ENCODE results near the gene PRC1. TPM values are rescaled to one million over a fixed set of nuclear protein-coding genes. Genes with fewer than 3 reads are reported as not detected.

The PRC1 gene
- total RNA-seq, 4 donors from 2014 or later, result 11.9 to 86.6 (median 22.8) TPM

DNA sequence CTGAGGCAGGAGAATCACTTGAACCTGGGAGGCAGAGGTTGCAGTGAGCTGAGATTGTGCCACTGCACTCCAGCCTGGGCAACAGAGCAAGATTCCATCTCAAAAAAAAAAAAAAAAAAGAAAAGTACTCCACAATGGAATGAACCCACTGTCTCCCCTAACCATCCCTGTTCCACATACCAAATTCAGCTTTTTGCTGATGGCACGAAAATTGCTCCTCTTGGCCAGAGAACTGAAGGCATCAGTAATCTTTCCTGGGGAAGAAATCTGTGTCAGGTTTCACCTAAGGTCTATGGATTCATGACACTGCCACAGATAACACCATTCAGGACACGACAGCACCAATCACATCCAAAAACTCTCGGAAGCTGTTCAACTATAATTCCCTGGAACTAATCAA is 6.9 kb upstream of the PRC1 start:
- no peak for DNase-seq
- TF ChIP-seq, protein P1, sequence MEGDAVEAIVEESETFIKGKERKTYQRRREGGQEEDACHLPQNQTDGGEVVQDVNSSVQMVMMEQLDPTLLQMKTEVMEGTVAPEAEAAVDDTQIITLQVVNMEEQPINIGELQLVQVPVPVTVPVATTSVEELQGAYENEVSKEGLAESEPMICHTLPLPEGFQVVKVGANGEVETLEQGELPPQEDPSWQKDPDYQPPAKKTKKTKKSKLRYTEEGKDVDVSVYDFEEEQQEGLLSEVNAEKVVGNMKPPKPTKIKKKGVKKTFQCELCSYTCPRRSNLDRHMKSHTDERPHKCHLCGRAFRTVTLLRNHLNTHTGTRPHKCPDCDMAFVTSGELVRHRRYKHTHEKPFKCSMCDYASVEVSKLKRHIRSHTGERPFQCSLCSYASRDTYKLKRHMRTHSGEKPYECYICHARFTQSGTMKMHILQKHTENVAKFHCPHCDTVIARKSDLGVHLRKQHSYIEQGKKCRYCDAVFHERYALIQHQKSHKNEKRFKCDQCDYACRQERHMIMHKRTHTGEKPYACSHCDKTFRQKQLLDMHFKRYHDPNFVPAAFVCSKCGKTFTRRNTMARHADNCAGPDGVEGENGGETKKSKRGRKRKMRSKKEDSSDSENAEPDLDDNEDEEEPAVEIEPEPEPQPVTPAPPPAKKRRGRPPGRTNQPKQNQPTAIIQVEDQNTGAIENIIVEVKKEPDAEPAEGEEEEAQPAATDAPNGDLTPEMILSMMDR (IDR thresholded peaks at IDR 0.05), result no peak
- TF ChIP-seq POLR2A (IDR thresholded peaks at IDR 0.05), result no peak
- H3K36me3 ChIP-seq, result peaks cover 0 to 75% (median 0%) of the 10 kb centered on the region in 3 donors
- no peak overlapping the region for H3K27ac ChIP-seq
- H3K4me1 ChIP-seq, result no peaks in the 10 kb centered on the region
- no peak overlapping the region for H3K4me3 ChIP-seq
- no peaks in the 10 kb centered on the region for H3K27me3 ChIP-seq
- no peaks in the 10 kb centered on the region for H3K9me3 ChIP-seq

DNA sequence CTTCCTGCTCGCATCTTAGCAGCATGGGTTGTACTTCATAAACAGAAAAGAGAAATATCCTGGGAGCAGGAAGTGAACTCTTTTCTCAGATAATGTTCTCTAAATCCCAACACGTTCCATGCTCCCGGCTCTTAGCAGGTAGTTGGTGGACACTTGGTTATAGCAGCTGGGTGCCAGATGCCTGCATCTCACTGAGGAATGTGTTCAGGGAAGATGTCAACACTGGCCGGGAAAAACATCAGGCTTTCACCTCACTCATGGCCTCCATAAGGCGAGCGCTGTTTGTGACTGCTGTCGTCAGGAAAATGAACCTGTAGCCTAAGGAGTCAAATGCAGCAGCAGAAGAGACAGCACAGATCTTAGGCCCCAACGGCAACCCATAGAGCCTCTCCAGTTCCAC is 4.4 kb upstream of the PRC1 start:
- Histone ChIP-seq H3K36me3 (peaks cover 0 to 50% (median 0%) of the 10 kb centered on the region in 3 donors), H3K9me3 (no peaks in the 10 kb centered on the region), H3K4me3 (no peak overlapping the region), H3K27me3 (no peaks in the 10 kb centered on the region), H3K4me1 (peaks cover 0 to 4% (median 0%) of the 10 kb centered on the region in 4 donors), H3K27ac (no peak overlapping the region)
- DNase-seq, result no peak
- no peak for TF ChIP-seq POLR2A (IDR thresholded peaks at IDR 0.05)
- TF ChIP-seq, protein P1 (IDR thresholded peaks at IDR 0.05), result no peak

DNA sequence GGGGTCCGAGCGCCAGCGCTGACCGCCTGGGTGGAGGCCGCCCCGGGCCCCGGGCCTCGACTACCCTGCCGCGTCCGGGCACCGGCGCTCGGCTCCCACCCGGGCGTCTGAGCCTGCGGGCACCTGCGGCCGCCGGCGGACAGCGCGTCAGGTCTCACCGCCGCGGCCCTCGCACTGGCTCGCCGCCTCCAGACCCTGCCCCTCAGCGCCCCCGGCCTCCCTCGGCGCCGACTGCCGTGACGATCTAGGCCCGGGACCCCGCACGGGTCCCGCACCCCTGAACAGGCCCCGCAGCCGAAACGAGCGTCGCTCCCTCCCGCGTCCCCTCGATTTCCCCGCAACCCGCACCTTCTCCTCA is 297 bp downstream of the PRC1 start:
- no peak for TF ChIP-seq POLR2A (IDR thresholded peaks at IDR 0.05)
- TF ChIP-seq, protein P1 (IDR thresholded peaks at IDR 0.05), result peak in 1 of 6 experiments; percentile 2
- H3K9me3 ChIP-seq, result no peaks in the 10 kb centered on the region
- H3K27me3 ChIP-seq, result no peaks in the 10 kb centered on the region
- peaks cover 0 to 7% (median 0%) of the 10 kb centered on the region in 3 donors for H3K36me3 ChIP-seq
- H3K4me3 ChIP-seq, result peak overlapping the region; percentile 87 to 97 (median 88)
- DNase-seq, result peak in 1 of 3 donors; percentile 49
- peaks cover 0 to 8% (median 0%) of the 10 kb centered on the region in 4 donors for H3K4me1 ChIP-seq
- peak overlapping the region; percentile 80 to 87 (median 84) for H3K27ac ChIP-seq

DNA sequence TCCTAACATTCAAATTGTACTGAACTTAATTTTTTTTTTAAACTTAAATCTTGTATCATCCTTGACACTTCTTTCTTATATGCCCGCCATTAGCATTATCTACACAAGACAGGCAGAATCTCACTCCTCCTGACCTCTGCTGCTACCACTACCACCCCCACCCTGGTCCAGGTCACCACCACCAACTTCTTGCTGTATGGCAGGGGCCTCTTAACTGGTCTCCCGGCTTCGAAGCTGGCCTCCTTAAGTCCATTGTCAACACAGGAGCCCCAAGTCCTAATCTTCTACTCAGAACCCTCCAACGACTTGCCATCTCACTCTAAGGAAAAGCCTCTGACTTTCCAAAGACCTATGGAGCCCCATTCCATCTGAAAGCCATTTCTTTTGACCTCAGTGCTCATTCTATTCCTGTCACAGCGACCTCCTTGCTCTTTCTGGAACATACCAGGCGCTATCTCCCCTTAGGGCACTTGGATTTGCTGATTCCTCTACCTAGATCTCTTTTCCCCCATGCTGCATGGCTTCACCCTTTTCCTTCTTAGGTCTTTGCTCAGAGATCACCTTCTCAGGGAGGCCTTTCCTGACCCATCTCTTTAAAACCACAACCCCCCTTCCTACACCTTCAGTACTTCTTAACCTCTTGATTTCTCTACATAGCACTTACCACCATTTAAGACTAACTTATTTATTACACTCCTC is 2.6 kb downstream of the PRC1 start:
- H3K4me1 ChIP-seq, result peaks cover 0 to 8% (median 0%) of the 10 kb centered on the region in 4 donors

DNA sequence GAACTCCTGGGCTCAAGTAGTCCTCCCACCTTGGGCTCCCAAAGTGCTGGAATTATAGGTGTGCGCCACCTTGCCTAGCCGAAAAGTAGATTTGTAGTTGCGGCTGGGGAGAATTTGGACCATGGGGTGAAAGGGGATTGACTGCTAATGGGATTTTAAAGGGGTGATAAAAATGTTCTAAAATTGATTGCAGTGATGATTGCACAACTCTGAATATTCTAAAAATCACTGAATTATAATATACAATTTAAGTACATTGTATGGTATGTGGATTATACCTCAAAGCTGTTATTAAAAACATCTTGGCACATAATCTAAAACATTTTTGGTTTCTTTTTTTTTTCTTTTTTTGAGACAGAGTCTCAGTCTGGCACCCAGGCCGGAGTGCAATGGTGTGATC is 3.9 kb downstream of the PRC1 start:
- Histone ChIP-seq H3K4me1 (peaks cover 0 to 8% (median 0%) of the 10 kb centered on the region in 4 donors), H3K9me3 (no peaks in the 10 kb centered on the region), H3K27me3 (no peaks in the 10 kb centered on the region), H3K36me3 (no peaks in the 10 kb centered on the region), H3K27ac (no peak overlapping the region), H3K4me3 (no peak overlapping the region)
- DNase-seq, result no peak
- TF ChIP-seq, protein P1 (IDR thresholded peaks at IDR 0.05), result no peak
- TF ChIP-seq POLR2A (IDR thresholded peaks at IDR 0.05), result no peak

More for the DNA sequence above, 2.6 kb downstream of the PRC1 start:
- Histone ChIP-seq H3K27me3 (no peaks in the 10 kb centered on the region), H3K36me3 (no peaks in the 10 kb centered on the region), H3K4me3 (no peak overlapping the region), H3K9me3 (no peaks in the 10 kb centered on the region), H3K27ac (no peak overlapping the region)
- no peak for DNase-seq
- TF ChIP-seq, protein P1 (IDR thresholded peaks at IDR 0.05), result no peak

Data from Peyer's patch (tissue), 4 donors.